CD14-positive monocyte (primary cell): ENCODE results near the gene TRAF3. TPM values are rescaled to one million over a fixed set of nuclear protein-coding genes. Genes with fewer than 3 reads are reported as not detected.

ENCODE experiments used
- DNase-seq, 3 donors: peaks; one replicate each; pipeline ENCODE4 v3.0.0-alpha.2; 2011 to 2022
- H2AFZ ChIP-seq: 2 replicates; pipeline ENCODE4 v1.6.0; 2012; ENCODE audit warnings: mild to moderate bottlenecking, low read depth, low read length, inconsistent platforms; ENCODE audit not compliant: insufficient read depth, poor library complexity, severe bottlenecking
- H3K27ac ChIP-seq, 2 donors: 1 replicate in 1 of 2; 2 replicates in 1 of 2; pipeline ENCODE4 v1.5.1; 2012 to 2013; ENCODE audit warnings: low read length in 2 of 2, control low read depth in 1 of 2, inconsistent platforms in 1 of 2, low read depth in 1 of 2, mild to moderate bottlenecking in 1 of 2
- H3K27me3 ChIP-seq, 2 donors: one replicate each; pipeline versions ENCODE4 v1.6.0 to v1.6.1; 2011 to 2013; ENCODE audit warnings: low read length in 2 of 2; ENCODE audit not compliant: control insufficient read depth in 2 of 2, insufficient read depth in 2 of 2
- H3K36me3 ChIP-seq, 2 donors: replicated peaks in 1 of 2; 1 replicate in 1 of 2; 2 replicates in 1 of 2; pipeline versions ENCODE4 v1.5.1 to v1.6.1; 2012 to 2013; ENCODE audit warnings: low read length in 2 of 2, control low read depth in 1 of 2, inconsistent platforms in 1 of 2, mild to moderate bottlenecking in 1 of 2; ENCODE audit not compliant: insufficient read depth in 2 of 2, control insufficient read depth in 1 of 2
- H3K4me1 ChIP-seq, 2 donors: 1 replicate in 1 of 2; 2 replicates in 1 of 2; pipeline versions ENCODE4 v1.5.1 to v1.6.1; 2012 to 2013; ENCODE audit warnings: low read length in 2 of 2, control low read depth in 1 of 2, inconsistent platforms in 1 of 2, mild to moderate bottlenecking in 1 of 2, moderate library complexity in 1 of 2; ENCODE audit not compliant: insufficient read depth in 2 of 2, control insufficient read depth in 1 of 2
- H3K4me2 ChIP-seq: replicated peaks from 2 replicates; pipeline ENCODE3; 2012; ENCODE audit warnings: low read length, moderate library complexity, mild to moderate bottlenecking; ENCODE audit not compliant: poor library complexity, severe bottlenecking; ENCODE audit errors: extremely low read depth
- H3K4me3 ChIP-seq, 3 experiments: fragments of 200-600 bp in 1 of 3; sonication (generic) in 1 of 3; replicated peaks in 1 of 3; 1 replicate in 2 of 3; 2 replicates in 1 of 3; pipeline ENCODE4 v1.5.1; 2011 to 2013; ENCODE audit warnings: low read length in 3 of 3, mild to moderate bottlenecking in 3 of 3, control low read depth in 2 of 3, low read depth in 2 of 3, inconsistent platforms in 1 of 3, moderate library complexity in 1 of 3
- H3K79me2 ChIP-seq: 2 replicates; pipeline ENCODE4 v1.6.0; 2012; ENCODE audit warnings: mild to moderate bottlenecking, control low read depth, inconsistent platforms, low read length, moderate library complexity; ENCODE audit not compliant: insufficient read depth
- H3K9ac ChIP-seq: 2 replicates; pipeline ENCODE4 v1.6.0; 2017; ENCODE audit warnings: low read length, mild to moderate bottlenecking; ENCODE audit not compliant: insufficient read depth, poor library complexity, severe bottlenecking
- H3K9me3 ChIP-seq, 2 donors: replicated peaks in 1 of 2; 1 replicate in 1 of 2; 2 replicates in 1 of 2; pipeline versions ENCODE4 v1.5.1 to v1.6.1; 2012 to 2013; ENCODE audit warnings: low read length in 2 of 2, control low read depth in 1 of 2; ENCODE audit not compliant: control insufficient read depth in 1 of 2, insufficient read depth in 1 of 2
- H4K20me1 ChIP-seq: 2 replicates; pipeline ENCODE4 v1.6.0; 2012; ENCODE audit warnings: mild to moderate bottlenecking, low read length, control low read depth, moderate library complexity; ENCODE audit not compliant: insufficient read depth
- H3K27ac Mint-ChIP-seq, 7 donors: one replicate each; pipeline ENCODE4 v1.8.0; 2020; ENCODE audit warnings: mild to moderate bottlenecking in 7 of 7, mixed read lengths in 7 of 7, moderate library complexity in 6 of 7, inconsistent platforms in 2 of 7
- H3K27me3 Mint-ChIP-seq, 3 donors: one replicate each; pipeline ENCODE4 v1.8.0; 2021 to 2022; ENCODE audit warnings: low read depth in 3 of 3, mild to moderate bottlenecking in 3 of 3, mixed read lengths in 3 of 3, moderate library complexity in 3 of 3, inconsistent platforms in 1 of 3
- H3K36me3 Mint-ChIP-seq, 2 donors: one replicate each; pipeline ENCODE4 v1.8.0; 2020; ENCODE audit warnings: mixed read lengths in 2 of 2, inconsistent platforms in 1 of 2, mild to moderate bottlenecking in 1 of 2
- H3K4me1 Mint-ChIP-seq: one replicate; pipeline ENCODE4 v1.8.0; 2020; ENCODE audit warnings: mild to moderate bottlenecking, mixed read lengths
- H3K4me3 Mint-ChIP-seq, 2 donors: one replicate each; pipeline ENCODE4 v1.8.0; 2020; ENCODE audit warnings: mild to moderate bottlenecking in 2 of 2, mixed read lengths in 2 of 2, moderate library complexity in 1 of 2
- H3K9me3 Mint-ChIP-seq, 7 donors: one replicate each; pipeline ENCODE4 v1.8.0; 2020 to 2022; ENCODE audit warnings: mixed read lengths in 7 of 7, mild to moderate bottlenecking in 6 of 7, moderate library complexity in 6 of 7, inconsistent platforms in 2 of 7
- CTCF ChIP-seq: fragments of 200-600 bp; IDR thresholded peaks from one replicate; pipeline ENCODE4 v1.8.0; 2022; ENCODE audit warnings: antibody characterized with exemption, mild to moderate bottlenecking
- WGBS: methylation state at CpG from one replicate; pipeline ENCODE4 v1.1.5; 2013; ENCODE audit warnings: missing lambda C conversion rate; ENCODE audit not compliant: insufficient coverage; 5-methylcytosine and 5-hydroxymethylcytosine counted together
- intact Hi-C, 2 donors: fragments of 100-400 bp; cut with micrococcal nuclease; formaldehyde crosslinking; loops; one replicate each; pipeline versions ENCODE4 v1.15.0 to v1.15.1; 2023
- polyA plus RNA-seq, 3 donors: library from polyadenylated mRNA; depleted of rRNA in 1 of 3; unstranded in 2 of 3; stranded (reverse) in 1 of 3; fragments of 300-500 nt in 2 of 3; fragments of >200 nt in 1 of 3; fragmentation: Illumina TruSeq in 2 of 3; gene quantifications; 1 replicate in 2 of 3; 2 replicates in 1 of 3; pipeline ENCODE4 v1.2.3, GENCODE V29; 2012 to 2021

TRAF3 gene
- polyA plus RNA-seq, 3 donors, result 12.0 to 37.6 (median 17.3) TPM

- peaks cover 5 to 14% of the 10 kb centered on the region in 2 donors for H3K4me1 ChIP-seq
- peak in 2 of 3 donors; percentile 17 to 38 for DNase-seq
- peaks cover 0 to 3% (median 2%) of the 10 kb centered on the region in 7 donors for H3K9me3 Mint-ChIP-seq
- no peak for TF ChIP-seq CTCF
- H3K27ac ChIP-seq, result peak overlapping the region in 1 of 2 donors; percentile 56
- no peak overlapping the region for H3K4me3 ChIP-seq
- H3K4me1 Mint-ChIP-seq, result peaks cover 11% of the 10 kb centered on the region
- 76% methylated on average over 6 of the region's 8 CpGs for WGBS
- H3K9ac ChIP-seq, result no peak overlapping the region
- H3K4me3 Mint-ChIP-seq, result no peak overlapping the region
- no peaks in the 10 kb centered on the region for H3K9me3 ChIP-seq
- no peaks in the 10 kb centered on the region for H3K27me3 Mint-ChIP-seq
- intact Hi-C loops, result no loop called here
- no peak overlapping the region for H3K4me2 ChIP-seq
- H2AFZ ChIP-seq, result no peak overlapping the region
- H3K36me3 ChIP-seq, result peaks cover 41 to 50% of the 10 kb centered on the region in 2 donors
- H3K27me3 ChIP-seq, result no peaks in the 10 kb centered on the region
- H3K27ac Mint-ChIP-seq, result peak overlapping the region in 6 of 7 donors; percentile 54 to 87 (median 65)
- peaks cover 40 to 51% of the 10 kb centered on the region in 2 donors for H3K36me3 Mint-ChIP-seq
- peaks cover 87% of the 10 kb centered on the region for H4K20me1 ChIP-seq
- peaks cover 3% of the 10 kb centered on the region for H3K79me2 ChIP-seq
Measured at GRCh38 chr14:102868956-102869547, 91.8 kb downstream of the TRAF3 start.

GRCh38 chr14:102870246-102870645 lies 93.0 kb downstream of the TRAF3 start:
- Mint-ChIP-seq H3K9me3 (peaks cover 0 to 3% (median 0%) of the 10 kb centered on the region in 7 donors), H3K27me3 (no peaks in the 10 kb centered on the region), H3K27ac (peak overlapping the region in 1 of 7 donors; percentile 66), H3K4me3 (no peak overlapping the region), H3K4me1 (peaks cover 11% of the 10 kb centered on the region), H3K36me3 (peaks cover 40 to 51% of the 10 kb centered on the region in 2 donors)
- H3K9ac ChIP-seq, result no peak overlapping the region
- intact Hi-C loops, result no loop called here
- H3K27ac ChIP-seq, result no peak overlapping the region
- H3K4me3 ChIP-seq, result no peak overlapping the region
- no peak overlapping the region for H2AFZ ChIP-seq
- WGBS, result 95% methylated on average over 14 of the region's 21 CpGs
- no peak overlapping the region for H3K4me2 ChIP-seq
- no peak for TF ChIP-seq CTCF
- peaks cover 79% of the 10 kb centered on the region for H4K20me1 ChIP-seq
- H3K4me1 ChIP-seq, result peaks cover 5 to 14% of the 10 kb centered on the region in 2 donors
- peaks cover 50 to 54% of the 10 kb centered on the region in 2 donors for H3K36me3 ChIP-seq
- H3K27me3 ChIP-seq, result no peaks in the 10 kb centered on the region
- H3K9me3 ChIP-seq, result no peaks in the 10 kb centered on the region
- no peak for DNase-seq
- H3K79me2 ChIP-seq, result peaks cover 3% of the 10 kb centered on the region
